HCT116 (cell line): ENCODE data around the gene ATP6V1B1. TPM values are rescaled to one million over a fixed set of nuclear protein-coding genes. Genes with fewer than 3 reads are reported as not detected.
A peak's percentile ranks its signal among the peaks of the same experiment; 100 is the strongest.

ENCODE experiments used
- CBX3 ChIP-seq: IDR thresholded peaks from 2 replicates; pipeline ENCODE4 v1.6.1; 2012; ENCODE audit warnings: low read depth
- ELF1 ChIP-seq: IDR thresholded peaks from 2 replicates; pipeline ENCODE4 v1.6.1; 2012; ENCODE audit warnings: low read depth, borderline replicate concordance
- EZH2 ChIP-seq: fragments of 200-600 bp; sonication (generic); IDR thresholded peaks from 2 replicates; pipeline ENCODE4 v1.6.1; 2017; ENCODE audit warnings: antibody characterized with exemption, mixed run types
- JUND ChIP-seq: IDR thresholded peaks from 2 replicates; pipeline ENCODE4 v1.6.1; 2012
- SIN3A ChIP-seq: IDR thresholded peaks from 2 replicates; pipeline ENCODE4 v1.6.1; 2012; ENCODE audit warnings: low read depth
- total RNA-seq: library from RNA; stranded (reverse); gene quantifications from one replicate; pipeline ENCODE4 v1.2.1, GENCODE V29; 2021; ENCODE audit not compliant: unreplicated experiment
- TF ChIP-seq, protein P1 (sequence below): IDR thresholded peaks from 2 replicates; pipeline ENCODE4 v1.6.1; 2012; ENCODE audit warnings: low read depth
- TF ChIP-seq, protein P2 (sequence below): IDR thresholded peaks from 2 replicates; pipeline ENCODE4 v1.6.1; 2011; ENCODE audit warnings: mild to moderate bottlenecking, low read length, moderate library complexity; ENCODE audit not compliant: insufficient replicate concordance; ENCODE audit errors: extremely low read depth
- TF ChIP-seq, protein P3 (sequence below): IDR thresholded peaks from 2 replicates; pipeline ENCODE4 v1.6.1; 2012

Gene ATP6V1B1
- total RNA-seq, 1 experiment from 2014 or later = 0.74 TPM

DNA sequence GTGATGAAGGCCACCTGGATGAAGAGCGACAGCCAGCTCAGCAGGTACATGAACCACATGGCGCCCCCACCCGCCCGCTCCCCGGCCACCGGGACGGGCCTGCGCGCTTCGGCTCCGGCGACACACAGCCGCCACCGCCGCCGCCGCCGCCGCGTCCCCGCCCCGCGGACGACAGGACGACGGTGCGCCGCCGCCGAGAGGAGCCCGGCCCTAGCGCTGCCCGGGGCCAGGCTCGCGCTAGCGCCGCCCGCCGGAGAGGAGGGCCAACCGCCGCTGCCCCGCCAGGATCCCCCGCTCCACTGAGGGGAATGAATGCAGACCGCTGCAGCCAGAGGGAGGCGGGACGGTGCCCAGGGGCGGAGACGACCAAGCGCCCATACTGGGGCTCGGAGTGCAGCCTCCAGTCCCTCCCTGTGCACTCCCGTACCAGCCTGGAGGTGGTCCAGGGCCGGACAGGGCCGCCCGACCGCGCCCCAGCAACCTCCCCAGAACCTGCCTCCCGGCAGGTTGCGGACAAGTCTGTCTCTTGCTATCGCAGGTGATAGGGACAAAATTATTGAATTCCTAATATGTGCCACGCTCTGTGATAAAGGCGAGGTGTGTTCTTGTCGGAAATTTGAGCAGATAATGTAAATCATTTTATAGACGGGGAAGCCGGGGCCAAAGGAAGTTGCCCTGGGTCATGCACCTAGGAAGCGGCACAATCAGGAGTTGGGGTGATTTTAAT is 59.2 kb downstream of the ATP6V1B1 start, which contains the start of gene TEX261 (continued):
- TF ChIP-seq, protein P1, sequence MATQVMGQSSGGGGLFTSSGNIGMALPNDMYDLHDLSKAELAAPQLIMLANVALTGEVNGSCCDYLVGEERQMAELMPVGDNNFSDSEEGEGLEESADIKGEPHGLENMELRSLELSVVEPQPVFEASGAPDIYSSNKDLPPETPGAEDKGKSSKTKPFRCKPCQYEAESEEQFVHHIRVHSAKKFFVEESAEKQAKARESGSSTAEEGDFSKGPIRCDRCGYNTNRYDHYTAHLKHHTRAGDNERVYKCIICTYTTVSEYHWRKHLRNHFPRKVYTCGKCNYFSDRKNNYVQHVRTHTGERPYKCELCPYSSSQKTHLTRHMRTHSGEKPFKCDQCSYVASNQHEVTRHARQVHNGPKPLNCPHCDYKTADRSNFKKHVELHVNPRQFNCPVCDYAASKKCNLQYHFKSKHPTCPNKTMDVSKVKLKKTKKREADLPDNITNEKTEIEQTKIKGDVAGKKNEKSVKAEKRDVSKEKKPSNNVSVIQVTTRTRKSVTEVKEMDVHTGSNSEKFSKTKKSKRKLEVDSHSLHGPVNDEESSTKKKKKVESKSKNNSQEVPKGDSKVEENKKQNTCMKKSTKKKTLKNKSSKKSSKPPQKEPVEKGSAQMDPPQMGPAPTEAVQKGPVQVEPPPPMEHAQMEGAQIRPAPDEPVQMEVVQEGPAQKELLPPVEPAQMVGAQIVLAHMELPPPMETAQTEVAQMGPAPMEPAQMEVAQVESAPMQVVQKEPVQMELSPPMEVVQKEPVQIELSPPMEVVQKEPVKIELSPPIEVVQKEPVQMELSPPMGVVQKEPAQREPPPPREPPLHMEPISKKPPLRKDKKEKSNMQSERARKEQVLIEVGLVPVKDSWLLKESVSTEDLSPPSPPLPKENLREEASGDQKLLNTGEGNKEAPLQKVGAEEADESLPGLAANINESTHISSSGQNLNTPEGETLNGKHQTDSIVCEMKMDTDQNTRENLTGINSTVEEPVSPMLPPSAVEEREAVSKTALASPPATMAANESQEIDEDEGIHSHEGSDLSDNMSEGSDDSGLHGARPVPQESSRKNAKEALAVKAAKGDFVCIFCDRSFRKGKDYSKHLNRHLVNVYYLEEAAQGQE = no peak
- TF ChIP-seq ELF1 = no peak
- TF ChIP-seq EZH2 = no peak
- TF ChIP-seq, protein P2, sequence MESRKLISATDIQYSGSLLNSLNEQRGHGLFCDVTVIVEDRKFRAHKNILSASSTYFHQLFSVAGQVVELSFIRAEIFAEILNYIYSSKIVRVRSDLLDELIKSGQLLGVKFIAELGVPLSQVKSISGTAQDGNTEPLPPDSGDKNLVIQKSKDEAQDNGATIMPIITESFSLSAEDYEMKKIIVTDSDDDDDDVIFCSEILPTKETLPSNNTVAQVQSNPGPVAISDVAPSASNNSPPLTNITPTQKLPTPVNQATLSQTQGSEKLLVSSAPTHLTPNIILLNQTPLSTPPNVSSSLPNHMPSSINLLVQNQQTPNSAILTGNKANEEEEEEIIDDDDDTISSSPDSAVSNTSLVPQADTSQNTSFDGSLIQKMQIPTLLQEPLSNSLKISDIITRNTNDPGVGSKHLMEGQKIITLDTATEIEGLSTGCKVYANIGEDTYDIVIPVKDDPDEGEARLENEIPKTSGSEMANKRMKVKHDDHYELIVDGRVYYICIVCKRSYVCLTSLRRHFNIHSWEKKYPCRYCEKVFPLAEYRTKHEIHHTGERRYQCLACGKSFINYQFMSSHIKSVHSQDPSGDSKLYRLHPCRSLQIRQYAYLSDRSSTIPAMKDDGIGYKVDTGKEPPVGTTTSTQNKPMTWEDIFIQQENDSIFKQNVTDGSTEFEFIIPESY = no peak
- TF ChIP-seq SIN3A = peak; percentile 58; the same call in 1 of the 2 replicates
- no peak for TF ChIP-seq CBX3
- TF ChIP-seq, protein P3, sequence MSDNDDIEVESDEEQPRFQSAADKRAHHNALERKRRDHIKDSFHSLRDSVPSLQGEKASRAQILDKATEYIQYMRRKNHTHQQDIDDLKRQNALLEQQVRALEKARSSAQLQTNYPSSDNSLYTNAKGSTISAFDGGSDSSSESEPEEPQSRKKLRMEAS = peak; percentile 50
- TF ChIP-seq JUND = no peak
